Heart right ventricle (tissue), 16 donors: ENCODE results near the gene COL4A6. TPM values are rescaled to one million over a fixed set of nuclear protein-coding genes. Genes with fewer than 3 reads are reported as not detected.

Experiments used
- ATAC-seq, 8 donors: fragments of 200-7000 bp; cut with Tn5 transposase; one replicate each; pipeline ENCODE4 v1.9.1; 2020; ENCODE audit warnings: mild to moderate bottlenecking in 8 of 8, moderate library complexity in 8 of 8, moderate number of reproducible peaks in 1 of 8
- DNase-seq, 2 donors: peaks; one replicate each; pipeline ENCODE4 v3.0.0-alpha.2; 2020
- H3K27ac ChIP-seq, 10 donors: fragments of 200-600 bp; sonication (generic) in 2 of 10; one replicate each; pipeline versions ENCODE4 v1.5.0 to v1.8.0; 2020 to 2022; ENCODE audit warnings: mild to moderate bottlenecking in 3 of 10
- H3K27me3 ChIP-seq, 7 donors: fragments of 200-600 bp; one replicate each; pipeline ENCODE4 v1.8.0; 2021 to 2022; ENCODE audit warnings: mild to moderate bottlenecking in 2 of 7
- H3K36me3 ChIP-seq, 9 donors: fragments of 200-600 bp; sonication (generic) in 1 of 9; one replicate each; pipeline versions ENCODE4 v1.5.0 to v1.8.0; 2020 to 2022; ENCODE audit warnings: mild to moderate bottlenecking in 2 of 9
- H3K4me1 ChIP-seq, 9 donors: fragments of 200-600 bp; sonication (generic) in 1 of 9; one replicate each; pipeline versions ENCODE4 v1.5.0 to v1.8.0; 2020 to 2022; ENCODE audit warnings: mild to moderate bottlenecking in 4 of 9
- H3K4me3 ChIP-seq, 10 donors: fragments of 200-600 bp; sonication (generic) in 2 of 10; one replicate each; pipeline versions ENCODE4 v1.5.0 to v1.8.0; 2020 to 2022; ENCODE audit warnings: mild to moderate bottlenecking in 7 of 10, moderate library complexity in 2 of 10
- H3K9me3 ChIP-seq, 11 donors: fragments of 200-600 bp in 10 of 11; sonication (generic) in 2 of 11; one replicate each; pipeline versions ENCODE4 v1.5.0 to v1.8.0; 2013 to 2022; ENCODE audit warnings: mild to moderate bottlenecking in 2 of 11, control low read depth in 1 of 11, moderate library complexity in 1 of 11
- WGBS, 2 donors: extraction: QIAGEN DNeasy Blood & Tissue Kit; methylation state at CpG; one replicate each; pipeline ENCODE4 v1.1.7; 2013; ENCODE audit warnings: inconsistent platforms in 1 of 2; 5-methylcytosine and 5-hydroxymethylcytosine counted together
- intact Hi-C, 10 donors: fragments of 100-400 bp; cut with DNase I; formaldehyde crosslinking; loops; one replicate each; pipeline versions ENCODE4 v1.11.1 to v1.14.2; 2022
- polyA plus RNA-seq, 2 donors: library from polyadenylated mRNA; stranded (reverse); fragments of 200-250 nt; gene quantifications; one replicate each; pipeline ENCODE4 v1.2.3, GENCODE V29; 2013
- total RNA-seq, 10 donors: library from RNA; stranded (reverse); fragmentation: NEBNext Ultra II Directional in 3 of 10; extraction: Animal tissue kit (Norgen Biotek cat#: 25700) in 3 of 10; gene quantifications; one replicate each; pipeline versions ENCODE4 v1.2.1 to v1.2.4, GENCODE V29; 2021 to 2023
- TF ChIP-seq, protein P1 (sequence below), 9 donors: fragments of 200-600 bp; sonication (generic) in 2 of 9; IDR thresholded peaks; one replicate each; pipeline versions ENCODE4 v1.5.0 to v1.8.0; 2021 to 2022; ENCODE audit warnings: antibody characterized with exemption in 9 of 9, mild to moderate bottlenecking in 5 of 9, moderate library complexity in 1 of 9
- donor health status: Arrhythmogenic right ventricular cardiomyopathy.
- donor health status: ischemic (EF 13 %, LVEDD 7.1; RV severe dilation, severe dysfunction).
- donor health status: healthy with polysubstance abuse.
- donor health status: DM: no; HTN: yes; CAD: no.
- donor health status: DM: no; HTN: no; CAD: no.
- donor health status: ischemic (EF 25% LVEDD 6.9; RV normal size, moderate dysfunction).
- donor health status: ischemic (EF 25% LVEDD 5.7; RV mildly dilated, moderate dysfunction).
- donor health status: healthy.
- donor health status: DM: yes; HTN: yes; CAD: no.
- donor health status: Ischemic cardiomyopathy.
- donor health status: ischemic (EF 35%, LVEDD 5.7; RV mildly dilated, moderate dysfunction).
- donor health status: nonischemic (EF 11% LVEDD 7.7; RV severe dilation, severe dysfunction).
- donor health status: DM: yes; HTN: yes; CAD: no.
- donor health status: PGD.
- donor health status: ischemic (EF 29% LVEDD 5.4; RV normal size, mild dysfunction).
- donor health status: nonischemic (EF 23%, LVEDD 6.1; RV moderate dilation, normal function).

COL4A6 gene
- total and polyA plus RNA-seq, 12 donors = 1.7 to 10.8 (median 7.6) TPM

DNA sequence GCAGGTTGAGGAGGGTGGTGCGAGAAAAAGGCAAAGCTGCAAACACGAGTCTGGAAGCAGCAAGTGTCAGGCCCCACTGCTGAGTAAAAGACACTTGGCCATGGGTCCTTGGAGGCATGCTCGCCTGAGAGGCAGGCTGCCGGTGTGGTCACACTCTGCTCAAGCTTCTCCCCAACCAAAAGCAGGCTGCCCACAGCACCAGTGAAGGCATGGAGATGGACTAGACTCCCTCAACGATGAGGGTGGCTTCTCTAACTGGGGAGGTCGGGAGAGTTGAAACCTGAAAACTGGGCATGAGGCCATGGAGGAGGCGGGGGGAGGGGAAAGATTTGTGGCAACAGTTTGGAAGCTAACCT, 260.1 kb downstream of the COL4A6 start:
- intact Hi-C loops = no loop called here
- Histone ChIP-seq H3K27ac (no peak overlapping the region), H3K27me3 (peaks cover 0 to 38% (median 0%) of the 10 kb centered on the region in 7 donors), H3K36me3 (no peaks in the 10 kb centered on the region), H3K9me3 (no peaks in the 10 kb centered on the region), H3K4me3 (no peak overlapping the region), H3K4me1 (no peaks in the 10 kb centered on the region)
- DNase-seq (no peak), ATAC-seq (no peak)
- 82 to 86% methylated on average over 7 of the region's 7 CpGs for WGBS, 2 donors
- TF ChIP-seq, protein P1, sequence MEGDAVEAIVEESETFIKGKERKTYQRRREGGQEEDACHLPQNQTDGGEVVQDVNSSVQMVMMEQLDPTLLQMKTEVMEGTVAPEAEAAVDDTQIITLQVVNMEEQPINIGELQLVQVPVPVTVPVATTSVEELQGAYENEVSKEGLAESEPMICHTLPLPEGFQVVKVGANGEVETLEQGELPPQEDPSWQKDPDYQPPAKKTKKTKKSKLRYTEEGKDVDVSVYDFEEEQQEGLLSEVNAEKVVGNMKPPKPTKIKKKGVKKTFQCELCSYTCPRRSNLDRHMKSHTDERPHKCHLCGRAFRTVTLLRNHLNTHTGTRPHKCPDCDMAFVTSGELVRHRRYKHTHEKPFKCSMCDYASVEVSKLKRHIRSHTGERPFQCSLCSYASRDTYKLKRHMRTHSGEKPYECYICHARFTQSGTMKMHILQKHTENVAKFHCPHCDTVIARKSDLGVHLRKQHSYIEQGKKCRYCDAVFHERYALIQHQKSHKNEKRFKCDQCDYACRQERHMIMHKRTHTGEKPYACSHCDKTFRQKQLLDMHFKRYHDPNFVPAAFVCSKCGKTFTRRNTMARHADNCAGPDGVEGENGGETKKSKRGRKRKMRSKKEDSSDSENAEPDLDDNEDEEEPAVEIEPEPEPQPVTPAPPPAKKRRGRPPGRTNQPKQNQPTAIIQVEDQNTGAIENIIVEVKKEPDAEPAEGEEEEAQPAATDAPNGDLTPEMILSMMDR (IDR thresholded peaks at IDR 0.05) = no peak

- ATAC-seq (no peak), DNase-seq (no peak)
- intact Hi-C loops = no loop called here
- H3K4me3 ChIP-seq = no peak overlapping the region
- no peaks in the 10 kb centered on the region for H3K36me3 ChIP-seq
- no peaks in the 10 kb centered on the region for H3K4me1 ChIP-seq
- H3K27ac ChIP-seq = no peak overlapping the region
- H3K27me3 ChIP-seq = peaks cover 0 to 37% (median 0%) of the 10 kb centered on the region in 7 donors
- WGBS, 2 donors = 84 to 91% methylated on average over 8 of the region's 8 CpGs
- TF ChIP-seq, protein P1 (IDR thresholded peaks at IDR 0.05) = no peak
- H3K9me3 ChIP-seq = no peaks in the 10 kb centered on the region
These were observed 260.7 kb downstream of the COL4A6 start for GRCh38 chrX:108177351-108178142.

GRCh38 chrX:108173874-108174273, 264.3 kb downstream of the COL4A6 start:
- Histone ChIP-seq H3K4me3 (no peak overlapping the region), H3K4me1 (no peaks in the 10 kb centered on the region), H3K27me3 (peaks cover 0 to 30% (median 0%) of the 10 kb centered on the region in 7 donors), H3K36me3 (no peaks in the 10 kb centered on the region), H3K9me3 (no peaks in the 10 kb centered on the region), H3K27ac (no peak overlapping the region)
- WGBS, 2 donors = 54 to 58% methylated on average over 3 of the region's 3 CpGs
- DNase-seq (no peak), ATAC-seq (no peak)
- intact Hi-C loops = no loop called here
- TF ChIP-seq, protein P1 (IDR thresholded peaks at IDR 0.05) = no peak

- H3K27me3 ChIP-seq = peaks cover 0 to 37% (median 0%) of the 10 kb centered on the region in 7 donors
- H3K9me3 ChIP-seq = no peaks in the 10 kb centered on the region
- DNase-seq (no peak), ATAC-seq (no peak)
- TF ChIP-seq, protein P1 (IDR thresholded peaks at IDR 0.05) = no peak
- H3K4me1 ChIP-seq = no peaks in the 10 kb centered on the region
- 88 to 96% methylated on average over 4 of the region's 4 CpGs for WGBS, 2 donors
- H3K27ac ChIP-seq = no peak overlapping the region
- no peaks in the 10 kb centered on the region for H3K36me3 ChIP-seq
- H3K4me3 ChIP-seq = no peak overlapping the region
- intact Hi-C loops = no loop called here
These were observed 266.6 kb downstream of the COL4A6 start for GRCh38 chrX:108171671-108172070.
